NCI-H187 treated with DMSO at 0.1 percent for 48 hours (cell line): ENCODE data around the gene PLPPR4.
"Not testable (repeated sequence)": the region's sequence is repeated elsewhere in the genome, so short reads cannot be mapped to it uniquely, and the experiment has no call there.

Experiments
- DNase-seq: peaks from one replicate; lab custom pipeline; 2025; lab: John Stamatoyannopoulos, UW

PLPPR4 gene, protein sequence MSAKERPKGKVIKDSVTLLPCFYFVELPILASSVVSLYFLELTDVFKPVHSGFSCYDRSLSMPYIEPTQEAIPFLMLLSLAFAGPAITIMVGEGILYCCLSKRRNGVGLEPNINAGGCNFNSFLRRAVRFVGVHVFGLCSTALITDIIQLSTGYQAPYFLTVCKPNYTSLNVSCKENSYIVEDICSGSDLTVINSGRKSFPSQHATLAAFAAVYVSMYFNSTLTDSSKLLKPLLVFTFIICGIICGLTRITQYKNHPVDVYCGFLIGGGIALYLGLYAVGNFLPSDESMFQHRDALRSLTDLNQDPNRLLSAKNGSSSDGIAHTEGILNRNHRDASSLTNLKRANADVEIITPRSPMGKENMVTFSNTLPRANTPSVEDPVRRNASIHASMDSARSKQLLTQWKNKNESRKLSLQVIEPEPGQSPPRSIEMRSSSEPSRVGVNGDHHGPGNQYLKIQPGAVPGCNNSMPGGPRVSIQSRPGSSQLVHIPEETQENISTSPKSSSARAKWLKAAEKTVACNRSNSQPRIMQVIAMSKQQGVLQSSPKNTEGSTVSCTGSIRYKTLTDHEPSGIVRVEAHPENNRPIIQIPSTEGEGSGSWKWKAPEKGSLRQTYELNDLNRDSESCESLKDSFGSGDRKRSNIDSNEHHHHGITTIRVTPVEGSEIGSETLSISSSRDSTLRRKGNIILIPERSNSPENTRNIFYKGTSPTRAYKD

DNA sequence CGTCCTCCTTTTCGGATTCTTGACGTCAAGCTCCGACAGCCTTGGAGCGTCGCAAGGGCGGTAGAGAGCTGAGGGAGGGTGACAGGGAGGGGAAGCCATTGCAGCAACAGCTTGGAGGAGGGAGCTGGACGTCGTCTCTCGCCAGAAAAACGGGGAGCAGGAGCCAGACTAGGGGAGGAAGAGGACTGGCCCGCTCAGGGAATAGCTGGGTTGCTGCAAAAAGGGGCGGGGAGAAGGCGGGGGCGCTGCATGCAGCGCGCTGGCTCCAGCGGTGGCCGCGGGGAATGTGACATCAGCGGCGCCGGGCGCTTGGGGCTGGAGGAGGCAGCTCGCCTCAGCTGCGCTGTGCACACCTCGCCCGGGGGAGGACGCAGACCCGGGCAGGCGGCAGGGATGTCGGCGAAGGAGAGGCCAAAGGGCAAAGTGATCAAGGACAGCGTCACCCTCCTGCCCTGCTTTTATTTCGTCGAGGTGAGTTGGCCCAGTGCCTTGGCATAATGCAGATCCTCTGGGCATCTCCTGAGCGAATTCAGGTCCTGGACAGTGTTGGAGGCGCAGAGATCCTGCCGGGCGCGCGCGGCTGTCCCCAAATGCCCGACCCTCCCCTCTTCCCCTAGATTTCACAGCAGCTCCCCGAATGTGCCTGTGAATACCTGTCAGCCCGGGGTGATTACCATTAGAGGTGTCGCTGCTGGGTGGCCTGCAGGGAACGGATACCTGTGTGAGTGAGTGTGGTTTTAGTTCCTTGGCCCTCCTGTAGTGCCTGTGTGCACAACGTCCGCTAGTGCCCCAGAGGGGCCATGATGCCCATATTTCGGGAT lies at the start of gene PLPPR4:
TSS of gene PLPPR4 (plus strand) at position 292 of the 821 bp plus-strand sequence. CDS start at position 394, 102 bp downstream.
- no peak for DNase-seq

DNA sequence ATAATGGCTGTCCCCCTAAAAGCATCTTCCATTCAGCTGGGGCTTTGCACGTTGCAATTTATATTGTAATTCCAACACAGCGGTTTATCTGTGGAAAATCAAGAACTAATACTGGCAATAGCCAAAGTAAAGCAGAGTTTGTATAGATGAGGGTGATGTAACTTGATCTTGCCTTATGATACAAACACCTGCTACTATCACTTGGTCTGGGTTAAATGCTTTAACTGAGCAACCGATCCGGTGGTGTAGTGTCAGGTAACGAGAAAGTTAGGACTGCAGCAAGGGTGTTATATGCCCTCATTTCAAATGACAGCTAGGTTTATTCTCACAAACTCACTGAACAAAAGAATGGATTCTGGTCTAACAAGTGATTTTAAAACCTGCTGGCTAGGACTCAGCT lies 47.3 kb upstream of the PLPPR4 start:
- DNase-seq = no peak

DNA sequence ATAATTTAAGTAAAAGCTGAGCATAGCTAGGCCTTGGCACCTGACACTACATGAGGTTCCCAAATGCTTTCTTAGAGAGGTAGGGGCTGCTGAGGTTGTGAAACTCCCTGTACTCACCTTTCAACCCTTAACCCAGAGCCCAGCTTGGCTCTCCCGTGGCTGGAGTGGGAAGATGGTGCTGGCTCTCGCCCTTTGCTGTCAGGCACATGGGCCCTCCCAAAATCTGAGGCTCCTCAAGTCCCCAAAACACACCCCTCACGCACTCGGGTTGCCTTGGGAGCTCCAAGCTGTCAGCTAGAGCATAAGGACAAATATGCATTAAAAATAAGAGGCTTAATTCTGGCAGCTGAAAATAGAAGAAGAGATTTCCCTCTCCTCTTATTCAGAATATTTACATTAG lies 46.7 kb upstream of the PLPPR4 start:
- no peak for DNase-seq

DNA sequence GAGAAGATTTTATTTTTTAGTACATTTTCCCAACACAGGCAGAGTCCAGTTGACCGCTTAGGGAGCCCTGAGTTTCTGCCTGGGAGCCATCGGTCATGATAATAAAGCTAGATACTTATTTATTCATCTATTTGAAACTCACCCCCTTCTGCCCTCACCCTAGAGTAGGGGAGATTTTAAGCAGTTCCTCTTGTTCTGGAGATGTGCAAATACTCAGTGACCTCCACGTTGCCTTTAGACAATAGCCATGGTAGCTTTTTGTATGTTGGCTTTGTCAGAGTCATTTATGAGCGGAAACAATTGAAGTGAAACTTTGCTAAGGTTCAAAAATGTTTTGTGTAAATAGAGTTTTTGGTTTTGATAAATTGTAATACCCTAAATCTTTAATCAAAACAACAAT lies 45.7 kb upstream of the PLPPR4 start:
- DNase-seq = no peak

DNA sequence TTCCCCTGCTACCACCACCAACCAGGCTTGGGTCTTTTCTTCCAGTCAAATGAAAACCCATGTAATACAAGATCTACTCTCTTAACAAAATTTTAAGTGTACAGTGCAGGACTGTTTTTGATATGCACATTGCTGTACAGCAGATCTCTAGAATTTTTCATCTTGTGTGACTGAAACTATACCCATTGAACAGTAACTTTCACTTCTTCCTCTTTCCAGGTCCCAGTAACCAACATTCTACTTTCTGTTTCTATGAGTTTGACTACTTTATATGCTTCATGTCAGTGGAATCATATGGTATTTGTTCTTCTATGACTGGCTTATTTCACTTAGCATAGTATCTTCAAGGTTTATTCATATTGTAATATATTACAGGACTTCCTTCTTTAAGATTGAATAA lies 45.3 kb upstream of the PLPPR4 start:
- no peak for DNase-seq

DNA sequence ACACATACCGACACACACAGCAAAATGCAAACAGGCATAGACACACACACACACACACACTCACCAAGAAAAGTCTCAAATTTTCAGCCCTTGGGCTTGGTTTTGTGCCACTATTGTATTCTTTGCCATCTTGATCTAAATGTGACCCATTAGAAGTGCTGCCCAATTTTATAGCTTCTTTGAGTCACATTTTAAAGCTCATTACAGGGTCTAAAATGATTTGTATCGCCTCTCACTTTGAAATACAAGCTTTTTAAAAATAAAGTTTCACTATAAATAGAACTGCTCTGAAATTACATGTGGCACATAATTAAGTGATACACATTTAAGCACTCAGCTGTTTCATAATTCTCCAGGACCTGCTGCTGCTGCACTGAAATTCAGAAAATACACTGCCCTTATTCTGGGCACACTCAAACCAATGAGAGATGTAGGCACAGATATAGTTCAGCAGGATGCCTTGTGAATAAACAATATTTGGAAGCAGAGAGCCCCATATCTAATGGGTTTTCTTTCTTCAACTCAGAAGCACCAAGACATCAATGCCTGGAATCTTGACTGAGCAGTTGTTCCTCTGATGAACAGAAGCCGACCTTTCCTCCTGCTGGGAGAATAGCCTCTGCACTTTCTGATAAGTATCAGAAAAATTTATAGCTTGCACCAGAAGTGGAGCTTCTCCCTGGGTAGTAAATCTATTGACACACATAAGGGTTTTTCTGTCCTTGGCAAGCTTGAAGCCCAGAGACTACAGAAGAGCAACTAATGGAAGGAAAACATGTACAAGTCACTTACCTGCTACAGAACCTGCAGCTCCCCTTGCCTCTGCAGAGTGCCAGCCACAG lies 37.0 kb upstream of the PLPPR4 start:
- no peak for DNase-seq

DNA sequence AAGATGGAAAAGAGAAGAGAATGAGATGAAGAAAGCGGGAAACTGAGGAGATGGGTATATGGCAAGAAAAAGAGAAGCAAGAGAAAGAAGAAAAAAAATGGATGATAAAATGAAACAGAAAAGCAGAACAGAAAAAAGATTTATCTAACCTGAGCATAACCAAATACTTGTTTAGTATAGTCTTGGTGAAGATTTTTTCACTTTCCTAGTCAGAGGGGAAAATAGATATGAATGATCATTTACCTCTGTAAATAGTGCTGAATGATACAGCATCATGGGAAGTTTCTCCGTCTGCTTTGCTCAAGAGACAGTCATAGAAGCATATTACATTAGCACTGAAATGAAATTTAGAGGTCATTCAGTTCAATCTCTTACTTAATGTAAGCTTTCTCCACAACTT lies 36.1 kb upstream of the PLPPR4 start:
- no peak for DNase-seq

DNA sequence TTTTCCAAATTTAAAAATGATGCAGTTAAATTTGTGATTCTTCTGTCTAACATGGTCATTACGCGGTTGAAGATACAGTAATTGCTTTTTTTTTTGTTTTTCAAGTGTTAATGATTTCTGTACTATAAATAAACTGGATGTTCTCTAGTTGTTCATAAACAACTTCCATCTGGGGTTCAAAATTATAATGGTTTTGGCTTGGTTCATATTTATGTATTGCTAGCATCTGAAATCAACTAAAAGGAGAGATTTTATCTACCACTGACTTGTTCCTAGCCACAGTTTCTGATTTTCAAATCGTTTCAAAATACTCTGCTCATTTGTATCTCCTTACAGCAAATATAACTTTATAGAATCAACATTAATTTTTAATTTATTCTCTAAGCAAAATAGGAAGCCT lies 35.2 kb upstream of the PLPPR4 start:
- no peak for DNase-seq

DNA sequence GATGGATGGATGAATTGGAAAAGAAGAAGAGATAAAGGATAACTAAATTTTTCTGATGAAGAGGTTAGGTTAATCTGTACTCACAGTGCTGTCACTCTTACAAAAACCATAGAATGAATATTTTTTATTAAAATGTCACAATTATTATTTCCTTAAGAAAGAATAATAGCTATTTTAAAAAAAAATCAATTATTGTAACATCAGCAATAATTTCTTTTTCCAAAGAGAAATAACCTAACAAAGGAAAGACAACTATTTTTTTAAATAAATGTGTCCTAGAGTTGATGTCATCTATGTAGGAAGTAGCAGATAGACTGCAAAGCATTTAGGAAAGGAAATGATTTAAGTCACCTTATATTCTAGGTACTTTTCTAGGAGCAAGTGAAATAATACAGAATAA lies 33.6 kb upstream of the PLPPR4 start:
- DNase-seq = no peak

DNA sequence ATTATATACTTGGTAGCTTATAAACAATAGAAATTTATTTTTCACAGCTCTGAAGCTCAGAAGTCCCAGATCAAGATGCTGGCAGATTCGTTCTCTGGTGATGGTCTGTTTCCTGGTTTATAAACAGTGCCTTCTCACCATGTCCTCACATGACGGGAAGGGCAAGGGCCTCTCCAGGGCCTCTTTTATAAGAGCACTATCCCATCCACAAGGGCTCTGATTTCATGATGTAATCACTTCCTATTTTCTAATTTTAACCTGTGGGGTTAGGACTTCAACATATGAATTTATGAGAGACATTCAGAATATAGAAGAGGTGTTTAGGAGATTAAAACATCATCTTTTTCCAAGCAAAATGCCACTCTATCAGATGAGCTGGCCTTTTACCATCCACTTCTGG lies 32.1 kb upstream of the PLPPR4 start:
- no peak for DNase-seq

DNA sequence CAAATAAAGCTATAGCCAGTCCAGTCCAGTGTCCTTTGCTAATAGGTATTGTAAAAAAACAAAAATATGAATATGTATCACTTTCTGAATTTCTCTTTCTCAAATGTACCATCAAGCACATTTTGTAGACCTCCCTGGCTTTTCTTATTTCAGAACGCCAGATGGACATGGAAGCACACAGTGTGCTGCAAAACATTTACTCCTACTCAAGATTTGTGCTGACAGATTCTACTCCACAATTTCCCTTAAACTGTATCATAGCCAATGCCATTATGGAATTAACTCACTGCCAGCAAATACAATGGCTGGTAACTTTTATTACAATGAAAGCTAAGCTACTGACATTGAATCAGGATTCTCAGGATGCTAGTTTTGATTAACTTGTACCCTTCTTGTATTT lies 30.8 kb upstream of the PLPPR4 start:
- DNase-seq = no peak

DNA sequence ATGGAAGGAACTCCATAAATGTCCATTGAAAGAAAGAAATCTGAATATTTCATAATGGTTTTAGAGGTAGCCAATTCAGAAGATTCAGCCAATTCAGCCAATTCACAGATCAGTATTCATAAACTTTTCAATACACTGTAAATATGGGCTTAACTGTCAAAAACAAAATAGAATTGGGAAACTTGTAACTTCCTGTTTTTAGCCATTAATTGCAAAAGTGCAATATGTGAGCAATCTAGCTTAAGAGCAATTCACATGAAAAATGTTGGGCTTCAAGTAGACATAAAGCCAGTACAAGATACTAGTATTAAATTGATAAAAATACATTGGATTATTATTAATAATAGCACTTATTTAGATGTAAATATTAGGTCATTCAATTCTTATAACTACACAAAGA lies 27.5 kb upstream of the PLPPR4 start:
- DNase-seq = no peak

DNA sequence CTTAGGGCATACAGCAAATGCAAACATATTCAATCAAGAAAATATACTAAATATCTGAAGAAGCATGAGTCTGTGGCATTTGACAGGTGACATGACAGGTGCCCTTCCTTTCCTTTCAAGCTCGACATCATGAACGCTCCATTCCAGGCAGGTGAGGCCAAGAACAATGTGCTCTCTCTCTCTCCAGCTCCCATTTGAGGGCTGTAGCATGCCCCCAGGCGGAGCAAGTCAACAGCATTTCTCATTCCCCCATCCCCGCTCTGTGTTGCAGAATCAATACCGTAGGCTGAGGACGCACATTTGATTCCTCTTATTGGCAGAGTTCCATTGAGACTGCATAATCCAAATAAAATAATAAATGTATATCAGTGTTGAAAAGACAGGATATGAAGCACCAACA lies 24.6 kb upstream of the PLPPR4 start:
- no peak for DNase-seq

DNA sequence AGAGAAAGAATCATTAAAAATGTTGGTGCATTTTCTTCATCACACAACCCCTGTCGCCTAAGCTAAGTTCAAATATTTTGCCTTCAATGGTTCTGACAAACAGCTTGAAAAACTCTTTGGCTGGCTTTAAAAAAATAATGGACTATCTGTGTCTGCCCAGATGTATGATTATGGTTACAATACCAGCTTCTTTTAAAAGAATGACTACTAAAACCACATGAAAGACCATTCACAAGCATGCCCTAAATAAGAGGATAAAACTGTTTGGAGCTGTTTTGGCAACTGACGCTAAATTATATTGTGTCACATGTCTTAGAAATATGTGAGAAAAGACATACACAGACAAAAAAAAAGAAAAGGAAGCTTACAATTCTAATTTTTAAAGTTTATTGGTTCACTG lies 23.7 kb upstream of the PLPPR4 start:
- DNase-seq = no peak

DNA sequence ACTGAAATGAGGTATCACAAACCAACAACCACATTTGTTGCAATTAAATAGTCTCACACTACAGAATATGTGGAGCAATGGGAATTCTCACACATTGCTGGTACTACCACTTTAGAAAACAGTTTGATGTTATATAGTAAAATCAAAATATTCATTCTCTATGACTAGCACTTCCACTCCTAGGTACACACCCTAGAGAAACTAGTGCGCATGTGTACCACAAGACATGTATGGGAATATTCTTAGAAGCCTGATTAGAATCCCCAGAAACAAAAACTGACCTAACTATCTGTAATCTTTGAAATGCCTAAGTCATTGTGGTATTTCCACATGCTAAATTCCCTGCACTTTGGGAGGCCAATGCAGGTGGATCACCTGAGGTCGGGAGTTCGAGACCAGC lies 18.1 kb upstream of the PLPPR4 start:
- DNase-seq = no peak

DNA sequence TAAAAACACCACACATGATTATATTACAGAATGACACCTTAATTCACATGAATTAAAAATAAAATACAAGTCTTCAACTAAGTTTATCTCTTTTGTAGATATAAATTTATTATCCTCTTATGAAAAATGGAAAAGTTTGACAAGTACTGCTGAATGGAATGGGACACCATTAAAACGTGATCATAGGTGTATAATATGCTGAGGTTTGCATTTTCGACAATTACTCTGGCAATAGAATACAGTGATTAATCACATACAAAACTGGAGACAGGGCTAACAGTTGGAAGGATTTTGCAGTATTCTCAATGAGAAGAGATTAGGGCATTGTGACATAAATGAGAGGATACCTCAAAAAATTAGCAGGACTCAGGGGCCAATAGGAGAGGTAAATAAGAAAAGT lies 17.1 kb upstream of the PLPPR4 start:
- DNase-seq = no peak

DNA sequence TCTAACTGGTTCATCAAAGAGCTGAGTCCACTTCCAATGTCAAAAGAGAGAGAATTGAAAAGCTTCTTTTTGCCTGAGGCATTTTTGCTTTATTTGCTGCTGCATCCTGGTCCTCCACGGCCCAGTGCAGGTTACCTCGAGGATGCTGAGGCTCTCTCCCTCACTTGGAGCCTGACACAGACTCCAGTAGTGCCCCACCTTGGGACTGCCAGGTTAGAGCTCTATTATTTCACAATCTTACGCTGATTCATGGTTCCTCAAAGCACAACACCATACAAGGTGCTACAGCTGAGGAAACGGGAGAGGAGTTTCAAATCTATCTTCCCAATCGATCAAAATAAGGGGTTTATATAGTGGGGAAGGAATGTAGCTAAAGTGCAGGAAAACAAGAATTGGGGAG lies 13.6 kb upstream of the PLPPR4 start:
- no peak for DNase-seq

DNA sequence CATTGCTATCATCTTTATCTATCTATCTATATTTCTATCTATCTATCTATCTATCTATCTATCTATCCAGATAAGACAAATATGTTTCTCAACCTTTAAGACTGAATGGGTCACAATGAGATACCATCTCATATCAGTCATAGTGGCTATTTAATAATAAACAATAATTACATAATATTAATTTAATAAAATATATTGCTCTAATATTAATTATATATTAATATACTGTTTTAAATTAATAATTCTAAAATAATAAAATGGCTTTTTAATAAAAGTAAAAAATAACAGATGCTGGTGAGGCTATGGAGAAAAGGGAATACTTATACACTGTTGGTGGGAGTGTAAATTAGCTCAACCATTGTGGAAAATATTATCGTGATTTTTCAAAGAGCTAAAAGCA lies 13.0 kb upstream of the PLPPR4 start:
- DNase-seq = no peak

DNA sequence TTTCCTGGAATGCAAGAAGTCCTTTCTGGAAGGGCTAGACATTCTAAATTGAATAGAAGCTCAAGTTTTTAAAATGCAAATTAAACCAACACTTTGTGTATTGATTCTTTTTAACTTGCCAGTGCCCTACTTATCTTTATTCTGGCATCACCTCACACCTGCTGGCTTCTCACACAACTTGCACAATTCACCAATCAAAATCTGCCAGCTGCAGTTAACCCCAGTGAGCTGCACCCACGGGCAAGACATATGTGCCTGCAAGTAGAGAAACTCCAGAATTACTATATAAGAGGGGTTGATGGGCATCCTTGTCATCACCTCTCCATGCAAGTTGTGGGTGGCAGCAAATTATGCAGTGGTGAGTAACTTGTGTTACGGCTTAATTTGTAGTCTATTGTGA lies 11.7 kb upstream of the PLPPR4 start:
- DNase-seq = no peak

DNA sequence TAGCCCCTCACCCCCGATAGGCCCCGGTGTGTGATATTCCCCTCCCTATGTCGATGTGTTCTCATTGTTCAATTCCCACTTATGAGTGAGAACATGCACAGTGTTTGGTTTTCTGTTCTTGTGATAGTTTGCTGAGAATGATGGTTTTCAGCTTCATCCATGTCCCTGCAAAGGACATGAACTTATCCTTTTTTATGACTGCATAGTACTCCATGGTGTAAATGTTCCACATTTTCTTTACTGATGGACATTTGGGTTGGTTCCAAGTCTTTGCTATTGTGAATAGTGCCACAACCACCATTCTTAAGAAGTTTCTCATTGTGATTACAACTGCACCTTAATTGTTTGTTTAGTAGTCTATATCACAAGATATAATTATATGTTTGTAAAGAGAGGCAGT lies 3.9 kb upstream of the PLPPR4 start:
- DNase-seq = not testable (repeated sequence)

DNA sequence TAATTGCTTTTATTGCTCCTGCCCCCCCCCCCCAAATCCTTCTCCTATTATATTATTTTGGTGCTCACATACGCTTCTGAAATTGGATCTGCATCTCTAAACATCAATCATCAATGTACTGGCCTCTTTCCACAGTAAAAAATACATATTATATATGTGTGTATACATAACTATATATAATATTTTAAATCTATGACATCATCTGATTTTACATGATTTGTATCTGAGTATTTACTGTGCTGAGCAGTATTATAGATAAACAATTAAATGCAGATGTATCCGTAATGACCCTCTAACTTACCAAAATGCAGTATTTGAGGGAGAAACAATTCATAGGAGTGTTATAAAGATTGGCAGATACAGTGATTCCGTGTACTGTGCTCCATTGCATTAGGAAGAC lies 832 bp downstream of the PLPPR4 start:
- DNase-seq = no peak

DNA sequence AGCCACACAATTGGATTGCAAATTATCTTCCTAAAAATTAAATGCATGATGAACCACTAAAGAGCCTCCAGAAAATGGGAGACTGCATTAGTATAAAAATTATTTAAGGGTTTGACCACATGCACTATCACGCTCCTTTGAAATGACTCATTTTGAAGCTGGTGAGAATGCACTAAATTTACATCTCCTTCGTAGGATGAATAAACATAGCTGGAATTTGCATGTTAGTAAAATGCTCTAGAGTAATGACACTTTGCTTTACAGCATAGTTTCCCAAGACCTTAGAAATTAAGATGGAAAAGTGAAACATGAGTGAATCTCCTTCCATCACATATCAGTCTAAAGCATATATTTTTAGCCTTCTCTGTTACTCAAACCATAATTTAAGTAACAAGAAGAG lies 2.4 kb downstream of the PLPPR4 start:
- DNase-seq = no peak
